Fibroblast of mammary gland (primary cell): ENCODE measurements around the gene ARMC2.

Source experiments
- DNase-seq: peaks from one replicate; pipeline ENCODE4 v3.0.0-alpha.2; 2010; ENCODE audit warnings: low read depth
- H3K4me3 ChIP-seq: 2 replicates; pipeline ENCODE4 v1.5.1; 2011; ENCODE audit warnings: low read depth, mild to moderate bottlenecking, low read length, moderate library complexity; ENCODE audit not compliant: control insufficient read depth
- CTCF ChIP-seq: conservative IDR thresholded peaks from 2 replicates; pipeline ENCODE4 v1.5.1; 2011; ENCODE audit warnings: low read depth, low read length, inconsistent platforms; ENCODE audit not compliant: control insufficient read depth, insufficient read depth

The ARMC2 gene

GRCh38 chr6:108948181-108948661 lies 100.0 kb downstream of the ARMC2 start:
- no peak overlapping the region for H3K4me3 ChIP-seq
- DNase-seq = no peak
- TF ChIP-seq CTCF = no peak

GRCh38 chr6:108951351-108951953 lies 103.2 kb downstream of the ARMC2 start:
- TF ChIP-seq CTCF = no peak

DNA sequence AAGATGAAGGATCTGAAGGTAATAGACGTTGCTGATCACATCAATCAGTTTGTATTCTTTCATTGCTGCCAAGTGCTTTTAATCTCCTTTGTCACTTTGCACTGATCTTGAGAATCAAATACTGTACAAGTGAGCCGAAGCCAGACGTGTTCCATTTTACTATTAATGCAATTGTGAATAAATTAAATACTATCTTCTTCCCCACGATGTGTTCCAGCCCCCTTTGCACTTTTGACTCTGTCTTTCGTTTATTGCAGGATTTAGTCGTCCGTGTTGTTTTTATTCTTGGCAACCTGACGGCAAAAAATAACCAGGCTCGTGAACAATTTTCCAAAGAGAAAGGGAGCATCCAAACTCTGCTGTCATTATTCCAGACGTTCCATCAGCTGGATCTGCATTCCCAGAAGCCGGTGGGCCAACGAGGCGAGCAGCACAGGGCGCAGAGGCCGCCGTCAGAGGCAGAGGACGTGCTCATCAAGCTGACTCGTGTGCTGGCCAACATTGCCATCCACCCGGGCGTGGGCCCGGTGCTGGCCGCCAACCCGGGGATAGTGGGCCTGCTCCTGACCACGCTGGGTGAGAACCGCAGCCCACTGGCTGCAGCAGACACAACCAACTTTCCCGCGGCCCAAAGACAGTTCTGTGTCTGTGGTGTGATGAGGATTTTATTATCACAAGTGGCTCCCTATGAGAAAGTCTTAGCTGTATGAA lies 104.7 kb downstream of the ARMC2 start:
- peak; percentile 33 for DNase-seq
- H3K4me3 ChIP-seq = no peak overlapping the region
- TF ChIP-seq CTCF = no peak

More at GRCh38 chr6:108951351-108951953, 103.2 kb downstream of the ARMC2 start:
- H3K4me3 ChIP-seq = no peak overlapping the region
- no peak for DNase-seq

DNA sequence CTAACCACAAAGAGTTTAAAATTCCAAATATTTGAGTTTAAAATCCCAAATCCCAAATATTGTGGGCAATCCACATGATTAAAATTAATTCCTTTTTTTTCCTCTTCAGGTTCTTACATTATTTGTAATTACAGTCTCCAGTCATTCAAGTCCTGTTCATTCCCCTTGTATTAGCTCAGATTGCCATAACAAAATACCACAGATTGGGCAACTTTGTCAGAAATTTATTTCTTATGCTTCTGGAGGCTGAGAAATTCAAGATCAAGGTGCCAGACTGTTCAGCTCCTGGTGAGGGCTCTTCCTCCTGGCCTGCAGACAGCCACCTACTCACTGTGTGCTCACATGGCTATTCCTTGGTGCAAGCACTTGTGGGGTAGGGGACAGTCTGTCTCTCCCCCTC lies 105.5 kb downstream of the ARMC2 start:
- no peak for TF ChIP-seq CTCF
- DNase-seq = peak; percentile 51
- H3K4me3 ChIP-seq = no peak overlapping the region

DNA sequence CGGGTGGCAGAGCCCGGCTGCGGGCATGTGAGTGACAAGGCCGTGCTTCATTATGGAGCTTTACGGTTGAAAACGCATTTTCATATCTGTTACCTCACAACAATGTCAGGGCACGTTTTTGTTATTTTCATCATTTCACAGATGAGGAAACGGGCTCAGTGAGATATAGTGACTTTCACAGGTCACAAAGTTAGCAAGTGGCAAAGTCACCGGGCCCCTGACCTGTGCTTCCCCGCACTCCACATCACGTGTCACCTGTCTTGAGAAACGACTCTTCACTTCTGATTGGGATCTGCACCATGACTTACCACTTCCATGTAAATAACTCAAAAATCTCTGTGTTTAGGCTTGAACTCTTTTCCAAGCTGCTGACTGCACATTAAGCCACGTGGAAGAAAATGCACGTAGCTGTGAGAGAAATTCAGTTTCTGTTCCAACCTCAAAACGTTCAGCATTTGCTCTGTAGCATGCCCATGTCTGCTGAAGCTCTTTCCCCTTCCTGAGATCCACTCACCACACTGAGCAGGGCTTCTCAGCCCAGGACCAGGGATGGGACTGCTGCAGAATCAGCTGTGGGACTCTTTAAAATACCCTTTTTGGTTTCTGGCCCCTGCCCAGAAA lies 107.2 kb downstream of the ARMC2 start:
- H3K4me3 ChIP-seq = no peak overlapping the region
- no peak for TF ChIP-seq CTCF
- DNase-seq = no peak

DNA sequence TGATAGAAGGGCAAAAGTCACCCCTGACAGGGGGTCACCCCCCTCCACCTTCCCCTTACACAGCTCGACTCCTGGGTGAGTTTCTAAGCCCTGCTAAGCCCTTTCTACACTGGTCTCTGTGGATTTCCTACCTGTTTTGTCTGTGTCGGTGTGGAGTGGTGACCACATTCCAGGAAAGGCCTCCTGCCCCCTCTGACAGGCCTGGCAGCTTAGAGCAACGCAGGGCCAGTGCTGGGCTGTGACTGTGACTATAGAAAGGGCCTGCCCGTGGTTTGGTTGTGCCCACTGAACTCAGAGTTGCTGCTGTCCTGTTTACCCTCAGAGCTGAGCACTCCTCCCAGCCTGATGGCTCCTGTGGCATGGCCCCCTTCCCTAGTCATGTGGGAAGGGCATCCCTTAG lies 109.0 kb downstream of the ARMC2 start:
- DNase-seq = no peak
- H3K4me3 ChIP-seq = no peak overlapping the region
- no peak for TF ChIP-seq CTCF
